Astrocyte of the spinal cord (primary cell): Measurements from ENCODE around the gene COA8.

ENCODE experiments used
- DNase-seq: peaks from one replicate; pipeline ENCODE4 v3.0.0; 2011; ENCODE audit warnings: low read depth, low spot score
- H3K4me3 ChIP-seq: 2 replicates; pipeline ENCODE4 v1.5.1; 2011; ENCODE audit warnings: low read depth, mild to moderate bottlenecking, low read length, moderate library complexity
- in situ Hi-C: cut with HindIII; loops from 2 replicates; pipeline ENCODE4 v1.10.0; 2017; ENCODE audit warnings: low sequenced_read_pairs
- TF ChIP-seq, protein P1 (sequence below): IDR thresholded peaks from 2 replicates; pipeline ENCODE4 v1.5.1; 2012; ENCODE audit warnings: low read depth, mild to moderate bottlenecking, low read length, inconsistent platforms

COA8 gene

DNA sequence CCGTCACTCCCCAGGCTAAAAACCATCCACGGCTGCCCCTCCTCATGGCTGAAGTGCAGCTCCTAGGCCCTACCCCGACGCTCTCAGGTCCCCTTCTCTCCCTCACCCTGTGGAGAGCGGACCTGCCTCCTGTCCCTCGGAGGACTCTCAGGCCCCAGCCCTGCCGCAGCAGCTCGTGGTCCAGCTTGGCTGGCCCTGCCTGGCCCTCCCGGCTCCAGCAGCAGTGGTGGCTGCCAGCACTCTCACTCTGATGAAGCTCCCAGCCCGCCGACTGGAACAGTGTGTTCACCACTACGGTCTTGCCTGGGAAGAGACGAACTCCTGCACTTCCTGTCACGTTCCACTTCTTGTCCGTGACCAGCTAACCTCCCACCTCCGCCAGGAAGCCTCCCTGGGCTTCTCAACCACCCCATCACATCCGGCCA, 11.4 kb upstream of the COA8 start:
- DNase-seq, result no peak
- in situ Hi-C loops, result no loop called here
- TF ChIP-seq, protein P1, sequence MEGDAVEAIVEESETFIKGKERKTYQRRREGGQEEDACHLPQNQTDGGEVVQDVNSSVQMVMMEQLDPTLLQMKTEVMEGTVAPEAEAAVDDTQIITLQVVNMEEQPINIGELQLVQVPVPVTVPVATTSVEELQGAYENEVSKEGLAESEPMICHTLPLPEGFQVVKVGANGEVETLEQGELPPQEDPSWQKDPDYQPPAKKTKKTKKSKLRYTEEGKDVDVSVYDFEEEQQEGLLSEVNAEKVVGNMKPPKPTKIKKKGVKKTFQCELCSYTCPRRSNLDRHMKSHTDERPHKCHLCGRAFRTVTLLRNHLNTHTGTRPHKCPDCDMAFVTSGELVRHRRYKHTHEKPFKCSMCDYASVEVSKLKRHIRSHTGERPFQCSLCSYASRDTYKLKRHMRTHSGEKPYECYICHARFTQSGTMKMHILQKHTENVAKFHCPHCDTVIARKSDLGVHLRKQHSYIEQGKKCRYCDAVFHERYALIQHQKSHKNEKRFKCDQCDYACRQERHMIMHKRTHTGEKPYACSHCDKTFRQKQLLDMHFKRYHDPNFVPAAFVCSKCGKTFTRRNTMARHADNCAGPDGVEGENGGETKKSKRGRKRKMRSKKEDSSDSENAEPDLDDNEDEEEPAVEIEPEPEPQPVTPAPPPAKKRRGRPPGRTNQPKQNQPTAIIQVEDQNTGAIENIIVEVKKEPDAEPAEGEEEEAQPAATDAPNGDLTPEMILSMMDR, result no peak
- H3K4me3 ChIP-seq, result no peak overlapping the region

DNA sequence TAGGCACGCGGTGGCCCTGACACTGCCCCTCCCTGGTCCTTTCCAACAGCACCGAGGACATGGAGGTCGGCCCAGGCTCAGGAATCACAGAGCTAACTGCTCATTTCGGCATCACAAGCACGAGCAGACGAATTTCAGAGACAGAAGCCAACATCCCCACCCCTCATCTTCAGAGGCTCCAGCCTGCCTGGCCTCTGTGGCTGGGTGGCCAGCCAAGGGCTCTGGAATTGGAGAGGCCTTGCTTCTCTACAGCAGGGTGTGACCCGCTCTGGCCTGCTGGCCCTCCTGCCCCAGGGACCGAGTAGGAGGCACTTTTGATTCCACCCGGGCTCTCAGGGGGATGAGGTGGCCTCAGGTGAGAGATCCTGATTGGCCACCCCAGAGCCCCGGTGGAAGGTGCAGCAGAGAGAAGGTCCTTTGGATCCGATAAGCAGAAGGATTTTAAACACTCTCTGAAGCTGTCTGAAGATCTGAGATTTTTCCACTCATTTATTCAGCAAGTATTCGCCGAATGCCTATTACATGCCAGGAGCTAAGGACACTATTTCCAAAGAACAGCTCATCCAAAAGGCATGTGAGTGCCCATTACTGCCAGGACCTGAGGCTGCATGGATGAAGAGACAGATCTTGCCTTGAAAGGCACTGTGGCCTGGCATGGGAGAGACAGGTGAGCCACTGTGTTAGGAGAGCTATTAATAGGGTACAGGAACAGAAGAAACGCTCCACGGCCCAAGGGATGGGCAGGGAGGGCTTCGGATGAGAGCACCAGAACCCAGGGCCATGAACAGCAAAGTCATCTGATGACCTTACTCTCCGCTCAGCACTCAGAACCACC, 10.5 kb upstream of the COA8 start:
- DNase-seq, result peak; percentile 47
- in situ Hi-C loops, result no loop called here
- H3K4me3 ChIP-seq, result no peak overlapping the region
- TF ChIP-seq, protein P1, result no peak

DNA sequence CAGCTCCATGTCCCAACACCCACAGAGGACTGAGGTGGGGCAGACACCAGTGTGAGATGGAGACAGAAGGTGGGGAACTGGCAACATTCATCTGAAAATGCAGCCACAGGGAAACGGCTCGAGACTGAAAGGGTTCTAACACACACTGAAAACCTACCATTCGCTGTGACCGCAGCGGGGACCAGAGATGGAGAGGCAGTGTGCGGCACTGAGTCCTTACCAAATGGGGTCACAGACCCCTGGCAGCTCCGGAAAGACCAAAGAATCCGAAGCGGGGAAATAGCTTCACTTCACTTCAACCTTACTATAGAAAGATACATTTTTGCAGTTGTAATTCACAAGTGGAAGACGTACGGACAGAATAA, 9.9 kb upstream of the COA8 start:
- TF ChIP-seq, protein P1, result no peak
- H3K4me3 ChIP-seq, result no peak overlapping the region
- no peak for DNase-seq
- in situ Hi-C loops, result no loop called here

DNA sequence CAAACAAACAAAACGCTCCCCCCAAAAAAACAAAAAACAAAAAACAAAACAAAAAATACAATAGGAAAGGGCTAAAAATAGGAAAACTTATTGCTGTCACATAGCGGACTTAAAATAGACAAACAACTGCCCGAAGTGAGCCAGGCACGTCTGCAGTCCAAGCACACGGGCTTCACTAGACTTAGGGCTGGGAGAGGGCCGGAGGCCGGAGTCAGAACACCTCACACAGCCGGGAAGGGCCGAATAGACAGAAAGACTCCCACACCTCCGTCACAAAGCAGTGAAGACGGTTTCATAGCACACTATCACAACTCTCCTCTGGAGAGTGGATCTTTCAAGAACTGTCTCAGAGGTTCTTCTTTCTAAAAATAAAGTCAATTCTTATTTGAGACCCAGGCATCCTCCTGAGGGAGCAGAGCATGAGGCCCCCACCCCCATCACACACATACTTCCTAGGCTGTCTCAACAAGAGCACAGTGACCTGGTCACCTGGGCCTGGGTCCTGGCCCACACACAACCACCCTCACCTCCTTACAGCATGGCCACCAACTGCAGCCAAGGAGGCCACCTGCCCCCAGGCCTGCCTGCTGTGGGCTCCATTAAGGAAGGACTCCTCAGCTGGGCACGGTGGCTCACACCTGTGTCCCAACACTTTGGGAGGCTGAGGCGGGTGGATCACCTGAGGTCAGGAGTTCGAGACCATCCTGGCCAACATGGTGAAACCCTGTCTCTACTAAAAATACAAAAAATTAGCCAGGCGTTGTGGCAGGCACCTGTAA, 7.0 kb upstream of the COA8 start:
- TF ChIP-seq, protein P1, result no peak
- DNase-seq, result no peak
- in situ Hi-C loops, result no loop called here
- H3K4me3 ChIP-seq, result no peak overlapping the region

DNA sequence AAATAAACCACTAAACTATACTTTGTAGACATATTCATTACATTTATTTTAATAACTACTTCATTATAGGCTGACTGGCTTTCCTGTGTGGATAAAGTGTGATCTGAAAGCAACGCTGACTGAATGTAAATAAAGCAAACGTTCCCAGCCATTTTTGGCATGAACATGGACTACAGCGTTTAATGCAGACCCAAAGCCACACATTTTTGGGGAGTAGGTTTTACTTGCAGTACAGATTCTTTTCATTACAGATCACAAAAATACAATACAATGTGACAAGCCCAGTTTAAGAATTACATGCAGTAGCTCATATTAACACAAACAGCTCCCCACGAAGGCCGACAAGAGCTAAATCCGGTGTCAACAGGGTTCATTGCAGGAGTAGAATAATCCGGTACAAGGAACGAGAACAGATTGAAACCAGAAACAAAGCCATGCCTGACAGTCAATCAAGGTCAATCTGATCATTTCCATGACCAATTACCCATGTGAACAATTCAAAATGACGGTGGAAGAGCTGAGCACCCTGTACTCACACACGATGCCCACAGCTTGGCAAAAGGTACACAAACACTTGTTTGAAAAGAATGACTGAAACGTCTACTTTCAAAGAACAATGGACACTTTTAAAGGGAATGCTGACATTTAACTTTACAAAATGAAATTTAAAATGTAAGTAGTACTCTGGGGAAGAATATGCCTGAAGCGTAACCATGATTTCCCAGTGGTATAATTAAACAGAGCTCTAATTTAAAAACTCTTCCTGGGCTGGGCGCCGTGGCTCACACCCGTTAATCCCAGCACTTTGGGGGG, 5.6 kb upstream of the COA8 start:
- H3K4me3 ChIP-seq, result no peak overlapping the region
- TF ChIP-seq, protein P1, result no peak
- in situ Hi-C loops, result no loop called here
- DNase-seq, result no peak
